ENCODE data around the gene SUSD2.
A peak's percentile ranks its signal among the peaks of the same experiment; 100 is the strongest.
"Not testable (repeated sequence)": the region's sequence is repeated elsewhere in the genome, so short reads cannot be mapped to it uniquely, and the experiment has no call there.

The SUSD2 gene

DNA sequence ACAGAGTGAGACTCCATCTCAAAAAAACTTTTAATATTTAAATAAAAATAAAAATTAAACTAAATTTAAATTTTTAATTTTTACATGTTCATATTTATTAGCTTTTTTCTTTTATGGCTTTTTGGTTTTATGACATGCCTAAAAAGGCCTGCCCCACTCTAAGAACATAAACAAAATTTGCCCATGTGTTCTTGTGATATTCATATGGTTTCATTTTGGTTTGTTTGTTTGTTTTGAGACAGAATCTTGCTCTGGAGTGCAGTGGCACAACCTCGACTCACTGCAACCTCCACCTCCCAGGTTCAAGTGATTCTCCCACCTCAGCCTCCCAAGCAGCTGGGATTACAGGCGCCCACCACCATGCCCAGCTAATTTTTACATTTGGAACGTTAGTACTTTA, 27.7 kb downstream of the SUSD2 start:
- H3K27ac ChIP-seq = peak overlapping the region; percentile 94
- in situ Hi-C loops (cut with HindIII; ENCODE audit: low pct_ligation_motif_present, low sequenced_read_pairs) = no loop called here
- TF ChIP-seq, protein P1, sequence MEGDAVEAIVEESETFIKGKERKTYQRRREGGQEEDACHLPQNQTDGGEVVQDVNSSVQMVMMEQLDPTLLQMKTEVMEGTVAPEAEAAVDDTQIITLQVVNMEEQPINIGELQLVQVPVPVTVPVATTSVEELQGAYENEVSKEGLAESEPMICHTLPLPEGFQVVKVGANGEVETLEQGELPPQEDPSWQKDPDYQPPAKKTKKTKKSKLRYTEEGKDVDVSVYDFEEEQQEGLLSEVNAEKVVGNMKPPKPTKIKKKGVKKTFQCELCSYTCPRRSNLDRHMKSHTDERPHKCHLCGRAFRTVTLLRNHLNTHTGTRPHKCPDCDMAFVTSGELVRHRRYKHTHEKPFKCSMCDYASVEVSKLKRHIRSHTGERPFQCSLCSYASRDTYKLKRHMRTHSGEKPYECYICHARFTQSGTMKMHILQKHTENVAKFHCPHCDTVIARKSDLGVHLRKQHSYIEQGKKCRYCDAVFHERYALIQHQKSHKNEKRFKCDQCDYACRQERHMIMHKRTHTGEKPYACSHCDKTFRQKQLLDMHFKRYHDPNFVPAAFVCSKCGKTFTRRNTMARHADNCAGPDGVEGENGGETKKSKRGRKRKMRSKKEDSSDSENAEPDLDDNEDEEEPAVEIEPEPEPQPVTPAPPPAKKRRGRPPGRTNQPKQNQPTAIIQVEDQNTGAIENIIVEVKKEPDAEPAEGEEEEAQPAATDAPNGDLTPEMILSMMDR (IDR thresholded peaks at IDR 0.05; ENCODE audit: low read depth, low read length, missing control alignments) = no peak
- no peaks in the 10 kb centered on the region for H3K36me3 ChIP-seq (replicated peaks)
- no peak overlapping the region for H3K4me3 ChIP-seq (ENCODE audit: low read depth, low read length)
- no peaks in the 10 kb centered on the region for H3K27me3 ChIP-seq (replicated peaks)
- DNase-seq = no peak

- no peak overlapping the region for H3K4me3 ChIP-seq (ENCODE audit: low read depth, low read length)
- DNase-seq = no peak
- in situ Hi-C loops (cut with HindIII; ENCODE audit: low pct_ligation_motif_present, low sequenced_read_pairs) = no loop called here
- TF ChIP-seq, protein P1 (IDR thresholded peaks at IDR 0.05; ENCODE audit: low read depth, low read length, missing control alignments) = no peak
- H3K27me3 ChIP-seq (replicated peaks) = no peaks in the 10 kb centered on the region
- H3K27ac ChIP-seq = no peak overlapping the region
- H3K36me3 ChIP-seq (replicated peaks) = no peaks in the 10 kb centered on the region
Observed at GRCh38 chr22:24209687-24210086, 28.4 kb downstream of the SUSD2 start.

GRCh38 chr22:24210409-24210808, 29.1 kb downstream of the SUSD2 start:
- H3K27ac ChIP-seq; H3K4me3 ChIP-seq (ENCODE audit: low read depth, low read length); in situ Hi-C loops (cut with HindIII; ENCODE audit: low pct_ligation_motif_present, low sequenced_read_pairs): not testable (repeated sequence)

GRCh38 chr22:24211716-24212115, 30.4 kb downstream of the SUSD2 start:
- H3K36me3 ChIP-seq (replicated peaks); in situ Hi-C loops (cut with HindIII; ENCODE audit: low pct_ligation_motif_present, low sequenced_read_pairs); DNase-seq; H3K27me3 ChIP-seq (replicated peaks); H3K4me3 ChIP-seq (ENCODE audit: low read depth, low read length); H3K27ac ChIP-seq: not testable (repeated sequence)

More at GRCh38 chr22:24210409-24210808, 29.1 kb downstream of the SUSD2 start:
- not testable (repeated sequence) for H3K27me3 ChIP-seq (replicated peaks); DNase-seq; H3K36me3 ChIP-seq (replicated peaks)

DNA sequence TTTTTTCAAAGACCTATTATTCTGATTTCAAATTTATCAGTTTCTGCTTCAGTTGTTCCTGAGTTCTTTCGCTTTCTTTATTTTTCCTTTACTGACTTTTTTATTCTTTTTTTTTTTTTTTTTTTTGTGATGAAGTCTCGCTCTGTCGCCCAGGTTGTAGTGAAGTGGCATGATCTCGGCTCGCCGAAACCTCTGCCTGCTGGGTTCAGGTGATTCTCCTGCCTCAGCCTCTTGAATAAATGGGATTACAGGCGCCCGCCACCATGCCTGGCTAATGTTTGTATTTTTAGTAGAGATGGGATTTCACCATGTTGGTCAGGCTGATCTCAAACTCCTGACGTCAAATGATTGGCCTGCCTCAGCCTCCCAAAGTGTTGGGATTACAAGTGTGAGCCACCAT, 31.8 kb downstream of the SUSD2 start:
- in situ Hi-C loops (cut with HindIII; ENCODE audit: low pct_ligation_motif_present, low sequenced_read_pairs); DNase-seq; H3K27me3 ChIP-seq (replicated peaks); H3K4me3 ChIP-seq (ENCODE audit: low read depth, low read length); H3K27ac ChIP-seq: not testable (repeated sequence)
- H3K36me3 ChIP-seq (replicated peaks) = peaks cover 13% of the 10 kb centered on the region

DNA sequence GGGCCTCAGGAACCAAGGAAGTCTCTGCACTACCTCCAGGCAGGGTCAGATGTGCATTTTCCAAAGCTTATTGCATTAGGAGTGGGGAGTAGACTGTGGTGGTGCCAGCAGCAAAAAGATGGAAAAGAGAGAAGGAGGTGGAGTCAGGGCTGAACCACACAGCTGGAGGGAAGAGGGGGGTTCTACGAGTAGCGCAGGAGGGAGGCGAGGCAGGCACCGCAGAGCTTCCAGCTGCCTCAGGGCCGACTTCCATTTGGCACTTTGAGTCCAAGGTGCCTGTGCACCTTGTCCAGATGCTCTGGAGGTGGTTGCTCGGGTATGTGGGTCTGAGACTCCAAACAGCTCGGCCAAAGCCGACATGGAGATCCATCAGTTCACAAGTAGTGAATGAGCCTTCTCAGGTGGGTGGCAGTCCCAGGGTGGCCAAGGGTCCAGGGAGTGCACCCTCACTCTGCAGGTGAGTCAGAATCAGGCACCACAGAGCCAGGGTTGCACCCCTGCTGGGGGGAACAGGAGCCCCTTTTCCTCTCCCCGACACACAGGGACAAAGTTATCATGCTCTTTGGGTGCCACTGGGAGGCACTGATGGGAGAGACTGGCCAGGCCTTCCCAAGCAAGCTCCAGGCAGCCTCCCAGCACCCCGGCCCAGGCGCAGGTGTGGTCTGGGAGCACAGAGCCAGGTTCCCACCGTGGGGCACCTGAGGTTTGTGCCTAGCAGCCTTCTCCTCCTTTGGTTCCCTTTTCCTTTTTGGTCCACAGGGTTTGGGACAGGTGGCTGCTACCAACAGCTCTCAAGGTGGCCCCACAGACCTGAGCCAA, 33.4 kb downstream of the SUSD2 start:
- no peak overlapping the region for H3K27ac ChIP-seq
- no peaks in the 10 kb centered on the region for H3K27me3 ChIP-seq (replicated peaks)
- in situ Hi-C loops (cut with HindIII; ENCODE audit: low pct_ligation_motif_present, low sequenced_read_pairs) = no loop called here
- DNase-seq = no peak
- TF ChIP-seq, protein P1 (IDR thresholded peaks at IDR 0.05; ENCODE audit: low read depth, low read length, missing control alignments) = no peak
- H3K4me3 ChIP-seq (ENCODE audit: low read depth, low read length) = no peak overlapping the region
- peaks cover 28% of the 10 kb centered on the region for H3K36me3 ChIP-seq (replicated peaks)

- no peak for DNase-seq
- Histone ChIP-seq H3K36me3 (replicated peaks) (peaks cover 45% of the 10 kb centered on the region), H3K27ac (no peak overlapping the region), H3K4me3 (ENCODE audit: low read depth, low read length) (no peak overlapping the region), H3K27me3 (replicated peaks) (no peaks in the 10 kb centered on the region)
- in situ Hi-C loops (cut with HindIII; ENCODE audit: low pct_ligation_motif_present, low sequenced_read_pairs) = no loop called here
- TF ChIP-seq, protein P1 (IDR thresholded peaks at IDR 0.05; ENCODE audit: low read depth, low read length, missing control alignments) = no peak
Observed at GRCh38 chr22:24216541-24217209, 35.4 kb downstream of the SUSD2 start.

Data from brain microvascular endothelial cell (primary cell).